K562 (cell line): ENCODE results near the gene TRABD. TPM values are rescaled to one million over a fixed set of nuclear protein-coding genes. Genes with fewer than 3 reads are reported as not detected.

ENCODE experiments used
- ARID1B ChIP-seq: fragments of 450-650 bp; IDR thresholded peaks from 2 replicates; pipeline ENCODE4 v1.6.1; 2016; ENCODE audit warnings: antibody characterized with exemption, mild to moderate bottlenecking, inconsistent platforms
- ATF1 ChIP-seq, 2 experiments: fragments of 450-650 bp in 1 of 2; IDR thresholded peaks; 2 replicates each; pipeline ENCODE4 v1.6.1; 2016; ENCODE audit warnings: missing compliant biosample characterization in 1 of 2, missing genetic modification characterization in 1 of 2
- FOS ChIP-seq: IDR thresholded peaks from 3 replicates; pipeline ENCODE4 v1.6.1; 2011; ENCODE audit not compliant: insufficient read length; ENCODE audit errors: extremely low read depth
- MIER1 ChIP-seq: fragments of 450-650 bp; IDR thresholded peaks from 2 replicates; pipeline ENCODE4 v1.6.1; 2016; ENCODE audit warnings: antibody characterized with exemption, mild to moderate bottlenecking, low read depth
- NR4A1 ChIP-seq, 2 experiments: fragments of 250-450 bp in 1 of 2; fragments of 450-650 bp in 1 of 2; sonication (Bioruptor Pico) in 1 of 2; IDR thresholded peaks; 2 replicates each; pipeline versions ENCODE4 v1.4.0 to v1.6.1; 2016 to 2020; ENCODE audit warnings: mild to moderate bottlenecking in 2 of 2, missing compliant biosample characterization in 1 of 2, missing genetic modification characterization in 1 of 2, moderate library complexity in 1 of 2
- PHB ChIP-seq: fragments of 250-450 bp; sonication (Bioruptor Pico); IDR thresholded peaks from 2 replicates; pipeline ENCODE4 v1.5.0; 2021
- RBM34 ChIP-seq: fragments of 200-400 bp; formaldehyde crosslinking; IDR thresholded peaks from 2 replicates; pipeline ENCODE4 v1.6.1; 2018; ENCODE audit warnings: low read length, borderline replicate concordance; ENCODE audit not compliant: insufficient read depth
- SIRT6 ChIP-seq: IDR thresholded peaks from one replicate; pipeline ENCODE4 v1.6.1; 2012; ENCODE audit warnings: low read depth, mild to moderate bottlenecking, control low read depth, inconsistent platforms, low read length, moderate library complexity
- ZNF589 ChIP-seq: fragments of 200-800 bp; sonication (Bioruptor generic); IDR thresholded peaks from 2 replicates; pipeline ENCODE4 v1.6.1; 2016; ENCODE audit warnings: low read depth, missing genetic modification characterization, missing compliant biosample characterization
- ZNF764 ChIP-seq: fragments of 250-450 bp; sonication (Bioruptor Pico); IDR thresholded peaks from 2 replicates; pipeline ENCODE4 v1.4.0; 2020; ENCODE audit warnings: low read depth, mild to moderate bottlenecking, moderate library complexity
- ZNF830 ChIP-seq: fragments of 250-450 bp; sonication (Bioruptor Pico); IDR thresholded peaks from 2 replicates; pipeline ENCODE4 v1.5.0; 2021; ENCODE audit warnings: mild to moderate bottlenecking
- polyA plus RNA-seq, 8 experiments: library from polyadenylated mRNA; depleted of rRNA in 4 of 8; stranded (reverse) in 5 of 8; unstranded in 3 of 8; fragments of >200 nt; fragmentation: Nextera tagmentation in 2 of 8; fragmentation: Illumina TruSeq in 1 of 8; extraction: Ambion mirVana in 2 of 8; extraction: Trizol in 1 of 8; gene quantifications; 2 replicates each; pipeline versions ENCODE4 v1.2.1 to v1.2.3, GENCODE V29; 2011 to 2014; ENCODE audit warnings: inconsistent platforms in 1 of 8, missing spikeins in 1 of 8
- total RNA-seq, 7 experiments: library from RNA; depleted of rRNA in 6 of 7; stranded (reverse); fragments of >200 nt in 6 of 7; fragmentation: Illumina TruSeq in 2 of 7; extraction: Trizol in 2 of 7; gene quantifications; 2 replicates each; pipeline versions ENCODE4 v1.2.1 to v1.2.3, GENCODE V29; 2011 to 2021; ENCODE audit warnings: low replicate concordance in 1 of 7
- TF ChIP-seq, protein P1 (sequence below), 3 experiments: IDR thresholded peaks in 2 of 3; conservative IDR thresholded peaks in 1 of 3; 2 replicates each; pipeline ENCODE4 v1.5.1; 2011 to 2012; ENCODE audit warnings: low read length in 3 of 3, mild to moderate bottlenecking in 3 of 3, control low read depth in 2 of 3, improper control_type of control experiment in 1 of 3, inconsistent platforms in 1 of 3, low read depth in 1 of 3, mixed read lengths in 1 of 3, moderate library complexity in 1 of 3; ENCODE audit not compliant: insufficient read depth in 2 of 3
- TF ChIP-seq, protein P2 (sequence below), 2 experiments: fragments of 150-350 bp in 1 of 2; IDR thresholded peaks; 2 replicates each; pipeline ENCODE4 v1.6.1; 2012 to 2016; ENCODE audit warnings: low read depth in 2 of 2, low read length in 2 of 2, mild to moderate bottlenecking in 1 of 2, moderate library complexity in 1 of 2
- TF ChIP-seq, protein P3 (sequence below): sonication (generic); formaldehyde crosslinking; IDR thresholded peaks from 2 replicates; pipeline ENCODE4 v1.8.1; 2023; ENCODE audit warnings: mild to moderate bottlenecking, missing genetic modification reagents
- TF ChIP-seq, protein P4 (sequence below): fragments of 450-650 bp; formaldehyde crosslinking; IDR thresholded peaks from 2 replicates; pipeline ENCODE4 v1.4.0; 2020; ENCODE audit warnings: mild to moderate bottlenecking, moderate library complexity

TRABD gene
- total and polyA plus RNA-seq, 9 of the 15 experiments (the other 6 are each of a cell fraction or from before 2014, with no cell fraction given): 0.08 to 62.9 (median 14.0) TPM

DNA sequence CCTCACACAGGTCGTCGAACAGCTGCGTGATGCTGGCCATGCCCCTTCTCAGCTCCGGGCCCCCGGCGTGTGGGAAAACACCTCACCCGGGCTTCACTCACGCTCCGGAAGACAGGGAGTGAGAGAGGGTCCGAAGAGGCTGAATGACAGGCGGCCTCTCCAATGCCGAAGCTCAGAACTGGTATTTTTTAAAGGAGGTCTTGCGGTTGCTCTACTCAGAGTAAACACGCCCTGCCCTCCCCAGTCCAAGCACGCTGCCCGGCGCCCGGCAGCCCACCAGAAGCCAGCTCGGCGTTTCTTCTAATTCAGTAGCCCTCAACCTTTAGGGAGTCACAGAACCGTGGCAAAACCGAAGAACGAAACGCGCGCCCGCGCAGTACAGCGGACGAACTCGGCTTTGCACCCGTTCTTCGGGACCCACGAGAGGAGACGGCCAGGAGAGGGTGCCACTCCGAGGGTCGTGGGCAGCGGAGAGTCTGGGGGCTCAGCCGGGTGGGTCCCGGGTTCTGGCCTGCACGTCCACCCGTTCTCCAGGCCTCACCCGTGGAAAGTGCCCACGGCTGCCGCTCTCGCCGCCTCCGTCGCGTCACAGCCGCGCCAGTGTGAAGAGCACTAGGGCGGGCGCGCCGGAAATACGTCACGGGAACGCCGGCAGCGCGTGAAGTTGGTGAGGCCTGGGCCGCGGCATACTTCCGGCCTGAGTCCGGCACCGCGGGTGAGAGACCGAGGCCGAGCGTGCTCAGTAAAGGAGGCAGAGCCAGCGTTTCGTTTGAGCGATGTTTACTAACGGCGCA, 58.9 kb downstream of the TRABD start, which contains the start of gene TUBGCP6 (continued):
- TF ChIP-seq RBM34: no peak
- TF ChIP-seq, protein P1, sequence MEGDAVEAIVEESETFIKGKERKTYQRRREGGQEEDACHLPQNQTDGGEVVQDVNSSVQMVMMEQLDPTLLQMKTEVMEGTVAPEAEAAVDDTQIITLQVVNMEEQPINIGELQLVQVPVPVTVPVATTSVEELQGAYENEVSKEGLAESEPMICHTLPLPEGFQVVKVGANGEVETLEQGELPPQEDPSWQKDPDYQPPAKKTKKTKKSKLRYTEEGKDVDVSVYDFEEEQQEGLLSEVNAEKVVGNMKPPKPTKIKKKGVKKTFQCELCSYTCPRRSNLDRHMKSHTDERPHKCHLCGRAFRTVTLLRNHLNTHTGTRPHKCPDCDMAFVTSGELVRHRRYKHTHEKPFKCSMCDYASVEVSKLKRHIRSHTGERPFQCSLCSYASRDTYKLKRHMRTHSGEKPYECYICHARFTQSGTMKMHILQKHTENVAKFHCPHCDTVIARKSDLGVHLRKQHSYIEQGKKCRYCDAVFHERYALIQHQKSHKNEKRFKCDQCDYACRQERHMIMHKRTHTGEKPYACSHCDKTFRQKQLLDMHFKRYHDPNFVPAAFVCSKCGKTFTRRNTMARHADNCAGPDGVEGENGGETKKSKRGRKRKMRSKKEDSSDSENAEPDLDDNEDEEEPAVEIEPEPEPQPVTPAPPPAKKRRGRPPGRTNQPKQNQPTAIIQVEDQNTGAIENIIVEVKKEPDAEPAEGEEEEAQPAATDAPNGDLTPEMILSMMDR (IDR thresholded peaks at IDR 0.05 in 2 of 3, conservative IDR thresholded peaks at IDR 0.05 in 1 of 3; ENCODE audit: insufficient read depth in 2 of 3, low read depth in 1 of 3, low read length in 3 of 3): peak in 1 of 3 experiments; percentile 43; a peak in 1 of 6 replicates
- no peak for TF ChIP-seq PHB
- TF ChIP-seq NR4A1 (CRISPR knock-in tag; IDR thresholded peaks at IDR 0.05): no peak
- TF ChIP-seq NR4A1 (tag; IDR thresholded peaks at IDR 0.05): no peak
- no peak for TF ChIP-seq ZNF830 (CRISPR knock-in tag)
- TF ChIP-seq ZNF589: no peak
- no peak for TF ChIP-seq MIER1
- TF ChIP-seq ATF1 (CRISPR knock-in tag; IDR thresholded peaks at IDR 0.05): peak; percentile 96
- peak; percentile 99 for TF ChIP-seq ATF1 (tag; IDR thresholded peaks at IDR 0.05)
- TF ChIP-seq, protein P2, sequence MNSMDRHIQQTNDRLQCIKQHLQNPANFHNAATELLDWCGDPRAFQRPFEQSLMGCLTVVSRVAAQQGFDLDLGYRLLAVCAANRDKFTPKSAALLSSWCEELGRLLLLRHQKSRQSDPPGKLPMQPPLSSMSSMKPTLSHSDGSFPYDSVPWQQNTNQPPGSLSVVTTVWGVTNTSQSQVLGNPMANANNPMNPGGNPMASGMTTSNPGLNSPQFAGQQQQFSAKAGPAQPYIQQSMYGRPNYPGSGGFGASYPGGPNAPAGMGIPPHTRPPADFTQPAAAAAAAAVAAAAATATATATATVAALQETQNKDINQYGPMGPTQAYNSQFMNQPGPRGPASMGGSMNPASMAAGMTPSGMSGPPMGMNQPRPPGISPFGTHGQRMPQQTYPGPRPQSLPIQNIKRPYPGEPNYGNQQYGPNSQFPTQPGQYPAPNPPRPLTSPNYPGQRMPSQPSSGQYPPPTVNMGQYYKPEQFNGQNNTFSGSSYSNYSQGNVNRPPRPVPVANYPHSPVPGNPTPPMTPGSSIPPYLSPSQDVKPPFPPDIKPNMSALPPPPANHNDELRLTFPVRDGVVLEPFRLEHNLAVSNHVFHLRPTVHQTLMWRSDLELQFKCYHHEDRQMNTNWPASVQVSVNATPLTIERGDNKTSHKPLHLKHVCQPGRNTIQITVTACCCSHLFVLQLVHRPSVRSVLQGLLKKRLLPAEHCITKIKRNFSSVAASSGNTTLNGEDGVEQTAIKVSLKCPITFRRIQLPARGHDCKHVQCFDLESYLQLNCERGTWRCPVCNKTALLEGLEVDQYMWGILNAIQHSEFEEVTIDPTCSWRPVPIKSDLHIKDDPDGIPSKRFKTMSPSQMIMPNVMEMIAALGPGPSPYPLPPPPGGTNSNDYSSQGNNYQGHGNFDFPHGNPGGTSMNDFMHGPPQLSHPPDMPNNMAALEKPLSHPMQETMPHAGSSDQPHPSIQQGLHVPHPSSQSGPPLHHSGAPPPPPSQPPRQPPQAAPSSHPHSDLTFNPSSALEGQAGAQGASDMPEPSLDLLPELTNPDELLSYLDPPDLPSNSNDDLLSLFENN (IDR thresholded peaks at IDR 0.05; ENCODE audit: low read depth in 2 of 2, low read length in 2 of 2): no peak
- no peak for TF ChIP-seq FOS
- TF ChIP-seq, protein P3, sequence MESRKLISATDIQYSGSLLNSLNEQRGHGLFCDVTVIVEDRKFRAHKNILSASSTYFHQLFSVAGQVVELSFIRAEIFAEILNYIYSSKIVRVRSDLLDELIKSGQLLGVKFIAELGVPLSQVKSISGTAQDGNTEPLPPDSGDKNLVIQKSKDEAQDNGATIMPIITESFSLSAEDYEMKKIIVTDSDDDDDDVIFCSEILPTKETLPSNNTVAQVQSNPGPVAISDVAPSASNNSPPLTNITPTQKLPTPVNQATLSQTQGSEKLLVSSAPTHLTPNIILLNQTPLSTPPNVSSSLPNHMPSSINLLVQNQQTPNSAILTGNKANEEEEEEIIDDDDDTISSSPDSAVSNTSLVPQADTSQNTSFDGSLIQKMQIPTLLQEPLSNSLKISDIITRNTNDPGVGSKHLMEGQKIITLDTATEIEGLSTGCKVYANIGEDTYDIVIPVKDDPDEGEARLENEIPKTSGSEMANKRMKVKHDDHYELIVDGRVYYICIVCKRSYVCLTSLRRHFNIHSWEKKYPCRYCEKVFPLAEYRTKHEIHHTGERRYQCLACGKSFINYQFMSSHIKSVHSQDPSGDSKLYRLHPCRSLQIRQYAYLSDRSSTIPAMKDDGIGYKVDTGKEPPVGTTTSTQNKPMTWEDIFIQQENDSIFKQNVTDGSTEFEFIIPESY (CRISPR knock-in tag): 0 out of 2 replicates have a peak, but pooled peaks have one; percentile 42
- TF ChIP-seq SIRT6: no peak
- 0 out of 2 replicates have a peak, but pooled peaks have one; percentile 14 for TF ChIP-seq ARID1B
- TF ChIP-seq ZNF764 (CRISPR knock-in tag): no peak
- TF ChIP-seq, protein P4, sequence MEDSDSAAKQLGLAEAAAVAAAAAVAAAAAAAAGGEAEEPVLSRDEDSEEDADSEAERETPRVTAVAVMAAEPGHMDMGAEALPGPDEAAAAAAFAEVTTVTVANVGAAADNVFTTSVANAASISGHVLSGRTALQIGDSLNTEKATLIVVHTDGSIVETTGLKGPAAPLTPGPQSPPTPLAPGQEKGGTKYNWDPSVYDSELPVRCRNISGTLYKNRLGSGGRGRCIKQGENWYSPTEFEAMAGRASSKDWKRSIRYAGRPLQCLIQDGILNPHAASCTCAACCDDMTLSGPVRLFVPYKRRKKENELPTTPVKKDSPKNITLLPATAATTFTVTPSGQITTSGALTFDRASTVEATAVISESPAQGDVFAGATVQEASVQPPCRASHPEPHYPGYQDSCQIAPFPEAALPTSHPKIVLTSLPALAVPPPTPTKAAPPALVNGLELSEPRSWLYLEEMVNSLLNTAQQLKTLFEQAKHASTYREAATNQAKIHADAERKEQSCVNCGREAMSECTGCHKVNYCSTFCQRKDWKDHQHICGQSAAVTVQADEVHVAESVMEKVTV (CRISPR knock-in tag): no peak
